B cell (primary cell): ENCODE measurements around the gene NXPH2. TPM values are rescaled to one million over a fixed set of nuclear protein-coding genes. Genes with fewer than 3 reads are reported as not detected.

ENCODE experiments used
- ATAC-seq: fragments of 200-7000 bp; cut with Tn5 transposase; one replicate; pipeline ENCODE4 v1.10.0; 2021; ENCODE audit warnings: low read depth, mild to moderate bottlenecking, moderate number of reproducible peaks, moderate library complexity
- CTCF ChIA-PET: fragments of 350-600 bp; sonication (Branson Sonifier 250); formaldehyde crosslinking; loops from one replicate; lab custom pipeline; 2021; ENCODE audit warnings: antibody characterized with exemption, inconsistent platforms; lab: Charles Lee
- POLR2A ChIA-PET: fragments of 350-600 bp; sonication (Branson Sonifier 250); formaldehyde crosslinking; loops from one replicate; lab custom pipeline; 2021; ENCODE audit warnings: antibody characterized with exemption; lab: Charles Lee
- DNase-seq: peaks from one replicate; pipeline ENCODE4 v3.0.0; 2013
- H2AFZ ChIP-seq: 2 replicates; pipeline ENCODE4 v1.6.1; 2012; ENCODE audit warnings: mild to moderate bottlenecking, low read depth, low read length; ENCODE audit not compliant: insufficient read depth, poor library complexity, severe bottlenecking
- H3K27ac ChIP-seq, 2 donors: 1 replicate in 1 of 2; 2 replicates in 1 of 2; pipeline ENCODE4 v1.5.1; 2012 to 2013; ENCODE audit warnings: low read length in 2 of 2, mild to moderate bottlenecking in 2 of 2, moderate library complexity in 1 of 2
- H3K27me3 ChIP-seq, 4 experiments: fragments of 200-600 bp in 1 of 4; sonication (generic) in 1 of 4; replicated peaks in 1 of 4; 1 replicate in 2 of 4; 2 replicates in 2 of 4; pipeline versions ENCODE4 v1.6.1 to v1.7.0; 2013 to 2016; ENCODE audit warnings: low read length in 3 of 4, mild to moderate bottlenecking in 2 of 4, mixed read lengths in 1 of 4, moderate library complexity in 1 of 4; ENCODE audit not compliant: insufficient read depth in 4 of 4, control insufficient read depth in 3 of 4; ENCODE audit errors: control extremely low read depth in 1 of 4
- H3K36me3 ChIP-seq, 2 experiments: replicated peaks in 1 of 2; 1 replicate in 1 of 2; 2 replicates in 1 of 2; pipeline versions ENCODE4 v1.6.1 to v1.7.1; 2013; ENCODE audit warnings: low read length in 1 of 2; ENCODE audit not compliant: insufficient read depth in 2 of 2, control insufficient read depth in 1 of 2; ENCODE audit errors: control extremely low read depth in 1 of 2, extremely low read depth in 1 of 2
- H3K4me1 ChIP-seq, 2 donors: fragments of 200-600 bp in 1 of 2; sonication (generic) in 1 of 2; 1 replicate in 1 of 2; 2 replicates in 1 of 2; pipeline versions ENCODE4 v1.5.1 to v1.6.1; 2013 to 2017; ENCODE audit warnings: low read length in 2 of 2; ENCODE audit not compliant: control insufficient read depth in 2 of 2, insufficient read depth in 2 of 2
- H3K4me2 ChIP-seq: replicated peaks from 2 replicates; pipeline ENCODE3; 2012; ENCODE audit warnings: mild to moderate bottlenecking, low read depth, low read length; ENCODE audit not compliant: poor library complexity, severe bottlenecking
- H3K4me3 ChIP-seq, 5 experiments: fragments of 200-600 bp in 1 of 5; sonication (generic) in 1 of 5; 1 replicate in 3 of 5; 2 replicates in 2 of 5; pipeline versions ENCODE4 v1.5.1 to v1.7.0; 2011 to 2016; ENCODE audit warnings: low read length in 4 of 5, mild to moderate bottlenecking in 4 of 5, low read depth in 2 of 5, control low read depth in 1 of 5, moderate library complexity in 1 of 5; ENCODE audit not compliant: insufficient read depth in 1 of 5; ENCODE audit errors: control extremely low read depth in 1 of 5, extremely low read depth in 1 of 5
- H3K79me2 ChIP-seq: fragments of 200-600 bp; sonication (generic); one replicate; pipeline ENCODE4 v1.6.0; 2016; ENCODE audit warnings: low read length; ENCODE audit not compliant: control insufficient read depth, insufficient read depth
- H3K9ac ChIP-seq: fragments of 200-600 bp; sonication (generic); 2 replicates; pipeline ENCODE4 v1.6.1; 2017; ENCODE audit warnings: mild to moderate bottlenecking, low read length, moderate library complexity
- H3K9me3 ChIP-seq, 3 donors: one replicate each; pipeline versions ENCODE4 v1.6.1 to v1.7.1; 2013; ENCODE audit warnings: low read length in 2 of 3; ENCODE audit not compliant: control insufficient read depth in 2 of 3, insufficient read depth in 1 of 3; ENCODE audit errors: control extremely low read depth in 1 of 3
- H4K20me1 ChIP-seq: 2 replicates; pipeline ENCODE4 v1.6.0; 2012; ENCODE audit warnings: mild to moderate bottlenecking, low read length; ENCODE audit not compliant: insufficient read depth, control insufficient read depth, poor library complexity, severe bottlenecking
- H3K27ac Mint-ChIP-seq: one replicate; pipeline ENCODE4 v1.8.0; 2021; ENCODE audit warnings: mixed read lengths
- H3K27me3 Mint-ChIP-seq: one replicate; pipeline ENCODE4 v1.8.0; 2021; ENCODE audit warnings: mixed read lengths
- H3K4me1 Mint-ChIP-seq: one replicate; pipeline ENCODE4 v1.8.0; 2021; ENCODE audit warnings: mixed read lengths
- H3K4me3 Mint-ChIP-seq: one replicate; pipeline ENCODE4 v1.8.0; 2021; ENCODE audit warnings: mixed read lengths
- H3K9me3 Mint-ChIP-seq: one replicate; pipeline ENCODE4 v1.8.0; 2022; ENCODE audit warnings: mixed read lengths; ENCODE audit not compliant: insufficient read depth
- CTCF ChIP-seq: fragments of 200-600 bp; IDR thresholded peaks from one replicate; pipeline ENCODE4 v1.8.0; 2022; ENCODE audit warnings: antibody characterized with exemption, mild to moderate bottlenecking
- EZH2 ChIP-seq: IDR thresholded peaks from 2 replicates; pipeline ENCODE4 v1.6.1; 2012; ENCODE audit warnings: borderline replicate concordance, low read depth, mild to moderate bottlenecking, moderate library complexity, low read length; ENCODE audit not compliant: insufficient read depth, poor library complexity, severe bottlenecking
- WGBS: methylation state at CpG from one replicate; pipeline ENCODE4 v1.1.5; 2013; ENCODE audit warnings: missing lambda C conversion rate; ENCODE audit not compliant: insufficient coverage; 5-methylcytosine and 5-hydroxymethylcytosine counted together
- intact Hi-C: fragments of 100-400 bp; cut with micrococcal nuclease; formaldehyde crosslinking; loops from one replicate; pipeline ENCODE4 v1.10.0; 2022
- polyA plus RNA-seq: library from polyadenylated mRNA; depleted of rRNA; stranded (reverse); fragments of >200 nt; gene quantifications from 2 replicates; pipeline ENCODE4 v1.2.3, GENCODE V29; 2012
- total RNA-seq, 2 donors: library from RNA; stranded (reverse); fragments of 120-200 nt in 1 of 2; gene quantifications; 1 replicate in 1 of 2; 2 replicates in 1 of 2; pipeline versions ENCODE4 v1.2.3 to v1.2.4, GENCODE V29; 2013 to 2022

Gene NXPH2
- total and polyA plus RNA-seq, 2 donors (not counting 1 experiment from before 2014, with no cell fraction given), result not detected

GRCh38 chr2:138640921-138641676 is 139.1 kb downstream of the NXPH2 start:
- intact Hi-C loops, result no loop called here

More at GRCh38 chr2:138640921-138641676, 139.1 kb downstream of the NXPH2 start:
- DNase-seq, result no peak
- Histone ChIP-seq H3K9ac (no peak overlapping the region), H3K4me2 (no peak overlapping the region), H3K4me3 (no peak overlapping the region), H3K27me3 (peaks cover 0 to 2% (median 0%) of the 10 kb centered on the region in 4 experiments), H3K9me3 (no peaks in the 10 kb centered on the region), H3K79me2 (no peaks in the 10 kb centered on the region), H4K20me1 (no peaks in the 10 kb centered on the region), H3K36me3 (no peaks in the 10 kb centered on the region), H2AFZ (no peak overlapping the region), H3K4me1 (no peaks in the 10 kb centered on the region), H3K27ac (no peak overlapping the region)
- Mint-ChIP-seq H3K27me3 (peaks cover 10% of the 10 kb centered on the region), H3K4me1 (no peaks in the 10 kb centered on the region), H3K4me3 (no peak overlapping the region), H3K9me3 (peaks cover 2% of the 10 kb centered on the region), H3K27ac (no peak overlapping the region)
- CTCF ChIA-PET, result no interaction called here
- POLR2A ChIA-PET, result no interaction called here
- WGBS, result 85% methylated on average over 7 of the region's 9 CpGs
- ATAC-seq, result no peak
- TF ChIP-seq CTCF (no peak), EZH2 (no peak)
